SK-N-SH treated with all-trans-retinoic acid at 6 μM for 48 hours (cell line): ENCODE results near the gene SEC24C.
"Not testable (repeated sequence)": the region's sequence is repeated elsewhere in the genome, so short reads cannot be mapped to it uniquely, and the experiment has no call there.

Experiments used
- POU6F1 ChIP-seq: fragments of 250-450 bp; sonication (Bioruptor Pico); IDR thresholded peaks from 2 replicates; pipeline ENCODE4 v1.8.0; 2021; ENCODE audit warnings: low read depth, mild to moderate bottlenecking, moderate library complexity, borderline replicate concordance
- RARB ChIP-seq: fragments of 250-450 bp; sonication (Bioruptor Pico); IDR thresholded peaks from 2 replicates; pipeline ENCODE4 v1.8.0; 2021; ENCODE audit warnings: mild to moderate bottlenecking, moderate library complexity
- ZC3H10 ChIP-seq: fragments of 250-450 bp; sonication (Bioruptor Pico); IDR thresholded peaks from 2 replicates; pipeline ENCODE4 v1.5.1; 2021; ENCODE audit warnings: mild to moderate bottlenecking, moderate library complexity
- ZNF70 ChIP-seq: fragments of 450-650 bp; formaldehyde crosslinking; IDR thresholded peaks from 2 replicates; pipeline ENCODE4 v1.5.0; 2020; ENCODE audit warnings: mild to moderate bottlenecking, moderate library complexity

- TF ChIP-seq POU6F1 (CRISPR knock-in tag); ZC3H10 (CRISPR knock-in tag); RARB; ZNF70 (CRISPR knock-in tag): not testable (repeated sequence)
Observed at GRCh38 chr10:73703924-73704323, 40.2 kb upstream of the SEC24C start.
